Esophagus (tissue), 2 donors: ENCODE measurements around the gene NTSR1. TPM values are rescaled to one million over a fixed set of nuclear protein-coding genes. Genes with fewer than 3 reads are reported as not detected.

Experiments used
- H3K27ac ChIP-seq, 2 donors: one replicate each; pipeline ENCODE4 v1.5.1; 2013; ENCODE audit warnings: low read depth in 2 of 2, mild to moderate bottlenecking in 2 of 2, inconsistent platforms in 1 of 2, low read length in 1 of 2, moderate library complexity in 1 of 2
- H3K27me3 ChIP-seq, 2 donors: one replicate each; pipeline ENCODE4 v1.6.1; 2013; ENCODE audit warnings: low read length in 2 of 2, control low read depth in 1 of 2, mild to moderate bottlenecking in 1 of 2; ENCODE audit not compliant: insufficient read depth in 2 of 2, control insufficient read depth in 1 of 2
- H3K36me3 ChIP-seq, 2 donors: one replicate each; pipeline ENCODE4 v1.6.1; 2013; ENCODE audit warnings: low read length in 1 of 2; ENCODE audit not compliant: control insufficient read depth in 2 of 2, insufficient read depth in 2 of 2
- H3K4me1 ChIP-seq, 2 donors: one replicate each; pipeline ENCODE4 v1.6.1; 2013; ENCODE audit warnings: low read length in 1 of 2; ENCODE audit not compliant: control insufficient read depth in 2 of 2, insufficient read depth in 2 of 2
- H3K4me3 ChIP-seq, 2 donors: one replicate each; pipeline ENCODE4 v1.5.1; 2013; ENCODE audit warnings: low read length in 2 of 2, mild to moderate bottlenecking in 2 of 2, low read depth in 1 of 2, moderate library complexity in 1 of 2
- H3K9me3 ChIP-seq, 2 donors: one replicate each; pipeline ENCODE4 v1.6.1; 2013; ENCODE audit warnings: mild to moderate bottlenecking in 2 of 2, low read depth in 1 of 2, low read length in 1 of 2, moderate library complexity in 1 of 2; ENCODE audit not compliant: control insufficient read depth in 2 of 2, insufficient read depth in 1 of 2
- WGBS, 2 donors: extraction: QIAGEN DNeasy Blood & Tissue Kit; methylation state at CpG; one replicate each; pipeline ENCODE4 v1.1.7; 2013; 5-methylcytosine and 5-hydroxymethylcytosine counted together
- polyA plus RNA-seq, 2 donors: library from polyadenylated mRNA; stranded (reverse); fragments of 200-250 nt; gene quantifications; one replicate each; pipeline ENCODE4 v1.2.3, GENCODE V29; 2013
- donor health status: healthy with polysubstance abuse.
- donor health status: Bipolar disorder and iron deficiency.

The NTSR1 gene
- polyA plus RNA-seq, 2 donors = 0.02 TPM

GRCh38 chr20:62698231-62698630, 10.4 kb upstream of the NTSR1 start:
- Histone ChIP-seq H3K4me3 (no peak overlapping the region), H3K4me1 (peaks cover 0 to 4% of the 10 kb centered on the region in 2 donors), H3K27ac (no peak overlapping the region), H3K9me3 (no peaks in the 10 kb centered on the region), H3K27me3 (no peaks in the 10 kb centered on the region), H3K36me3 (no peaks in the 10 kb centered on the region)
- WGBS, 2 donors = 93 to 94% methylated on average over 13 to 14 of the region's 14 CpGs

- Histone ChIP-seq H3K9me3 (no peaks in the 10 kb centered on the region), H3K27ac (no peak overlapping the region), H3K27me3 (no peaks in the 10 kb centered on the region), H3K4me3 (no peak overlapping the region), H3K36me3 (no peaks in the 10 kb centered on the region), H3K4me1 (peaks cover 0 to 10% of the 10 kb centered on the region in 2 donors)
- 93 to 94% methylated on average over 19 of the region's 19 CpGs for WGBS, 2 donors
Measured at GRCh38 chr20:62699296-62699695, 9.3 kb upstream of the NTSR1 start.

- WGBS, 2 donors = 89 to 90% methylated on average over 12 of the region's 12 CpGs
- no peak overlapping the region for H3K4me3 ChIP-seq
- H3K36me3 ChIP-seq = no peaks in the 10 kb centered on the region
- H3K27me3 ChIP-seq = no peaks in the 10 kb centered on the region
- H3K9me3 ChIP-seq = no peaks in the 10 kb centered on the region
- H3K27ac ChIP-seq = no peak overlapping the region
- peaks cover 0 to 11% of the 10 kb centered on the region in 2 donors for H3K4me1 ChIP-seq
Measured at GRCh38 chr20:62699741-62700140, 8.9 kb upstream of the NTSR1 start.

GRCh38 chr20:62700261-62700930, 8.2 kb upstream of the NTSR1 start:
- peaks cover 0 to 11% of the 10 kb centered on the region in 2 donors for H3K4me1 ChIP-seq
- no peaks in the 10 kb centered on the region for H3K9me3 ChIP-seq
- H3K27me3 ChIP-seq = no peaks in the 10 kb centered on the region
- H3K27ac ChIP-seq = no peak overlapping the region
- H3K4me3 ChIP-seq = no peak overlapping the region
- WGBS, 2 donors = 84 to 91% methylated on average over 18 of the region's 18 CpGs
- no peaks in the 10 kb centered on the region for H3K36me3 ChIP-seq

GRCh38 chr20:62701161-62702012, 7.2 kb upstream of the NTSR1 start:
- H3K9me3 ChIP-seq = no peaks in the 10 kb centered on the region
- H3K36me3 ChIP-seq = no peaks in the 10 kb centered on the region
- 77 to 85% methylated on average over 24 of the region's 24 CpGs for WGBS, 2 donors
- no peak overlapping the region for H3K27ac ChIP-seq
- peaks cover 0 to 14% of the 10 kb centered on the region in 2 donors for H3K4me1 ChIP-seq
- no peaks in the 10 kb centered on the region for H3K27me3 ChIP-seq
- no peak overlapping the region for H3K4me3 ChIP-seq

GRCh38 chr20:62702013-62702300, 6.7 kb upstream of the NTSR1 start:
- H3K4me3 ChIP-seq = no peak overlapping the region
- peaks cover 0 to 14% of the 10 kb centered on the region in 2 donors for H3K4me1 ChIP-seq
- H3K27ac ChIP-seq = no peak overlapping the region
- H3K36me3 ChIP-seq = no peaks in the 10 kb centered on the region
- H3K27me3 ChIP-seq = no peaks in the 10 kb centered on the region
- no peaks in the 10 kb centered on the region for H3K9me3 ChIP-seq
- WGBS, 2 donors = 80 to 88% methylated on average over 11 of the region's 11 CpGs

- Histone ChIP-seq H3K27me3 (no peaks in the 10 kb centered on the region), H3K4me1 (peaks cover 0 to 14% of the 10 kb centered on the region in 2 donors), H3K27ac (peak overlapping the region in 1 of 2 donors; percentile 28), H3K4me3 (no peak overlapping the region), H3K36me3 (no peaks in the 10 kb centered on the region), H3K9me3 (no peaks in the 10 kb centered on the region)
- 52 to 65% methylated on average over 25 of the region's 25 CpGs for WGBS, 2 donors
Measured at GRCh38 chr20:62702895-62703852, 5.5 kb upstream of the NTSR1 start.

GRCh38 chr20:62703853-62704228, 4.8 kb upstream of the NTSR1 start:
- H3K36me3 ChIP-seq = no peaks in the 10 kb centered on the region
- H3K4me1 ChIP-seq = peaks cover 0 to 14% of the 10 kb centered on the region in 2 donors
- no peaks in the 10 kb centered on the region for H3K27me3 ChIP-seq
- WGBS, 2 donors = 69 to 77% methylated on average over 5 of the region's 5 CpGs
- no peaks in the 10 kb centered on the region for H3K9me3 ChIP-seq
- no peak overlapping the region for H3K4me3 ChIP-seq
- H3K27ac ChIP-seq = peak overlapping the region in 1 of 2 donors; percentile 28

GRCh38 chr20:62704341-62704948, 4.2 kb upstream of the NTSR1 start:
- no peak overlapping the region for H3K27ac ChIP-seq
- peaks cover 0 to 14% of the 10 kb centered on the region in 2 donors for H3K4me1 ChIP-seq
- H3K36me3 ChIP-seq = no peaks in the 10 kb centered on the region
- H3K4me3 ChIP-seq = no peak overlapping the region
- 14 to 26% methylated on average over 21 of the region's 21 CpGs for WGBS, 2 donors
- no peaks in the 10 kb centered on the region for H3K9me3 ChIP-seq
- peaks cover 0 to under 1% of the 10 kb centered on the region in 2 donors for H3K27me3 ChIP-seq
